GM23338 (cell line): ENCODE measurements around the gene CHRNA10. TPM values are rescaled to one million over a fixed set of nuclear protein-coding genes. Genes with fewer than 3 reads are reported as not detected.

Source experiments
- ATAC-seq: fragments of 200-7000 bp; cut with Tn5 transposase; 3 replicates; pipeline ENCODE4 v1.9.1; 2020
- DNase-seq: peaks from one replicate; pipeline ENCODE4 v3.0.0-alpha.2; 2015; ENCODE audit warnings: low spot score
- H2AFZ ChIP-seq: fragments of 200-600 bp; sonication (generic); 2 replicates; pipeline ENCODE4 v1.8.0; 2016; ENCODE audit warnings: antibody characterized with exemption, mild to moderate bottlenecking, moderate library complexity
- H3F3A ChIP-seq: fragments of 200-600 bp; sonication (generic); replicated peaks from 2 replicates; pipeline ENCODE4 v1.8.0; 2017; ENCODE audit warnings: antibody characterized with exemption, mixed run types, low read depth
- H3K27ac ChIP-seq: fragments of 200-600 bp; sonication (generic); 2 replicates; pipeline ENCODE4 v1.6.1; 2016; ENCODE audit warnings: low read depth
- H3K27me3 ChIP-seq: fragments of 200-600 bp; sonication (generic); 2 replicates; pipeline ENCODE4 v1.8.0; 2016; ENCODE audit warnings: mild to moderate bottlenecking, mixed run types, moderate library complexity; ENCODE audit not compliant: insufficient read depth
- H3K36me3 ChIP-seq: fragments of 200-600 bp; sonication (generic); 2 replicates; pipeline ENCODE4 v1.8.0; 2016; ENCODE audit warnings: mild to moderate bottlenecking; ENCODE audit not compliant: insufficient read depth
- H3K4me1 ChIP-seq: fragments of 200-600 bp; sonication (generic); 2 replicates; pipeline ENCODE4 v1.8.0; 2016; ENCODE audit warnings: mild to moderate bottlenecking, moderate library complexity; ENCODE audit not compliant: insufficient read depth
- H3K4me2 ChIP-seq: fragments of 200-600 bp; sonication (generic); 2 replicates; pipeline ENCODE4 v1.7.1; 2017; ENCODE audit warnings: mixed run types
- H3K4me3 ChIP-seq: fragments of 200-600 bp; sonication (generic); 2 replicates; pipeline ENCODE4 v1.6.1; 2016; ENCODE audit warnings: mixed run types
- H3K79me2 ChIP-seq: fragments of 200-600 bp; sonication (generic); replicated peaks from 2 replicates; pipeline ENCODE4 v1.8.0; 2017; ENCODE audit warnings: mild to moderate bottlenecking; ENCODE audit not compliant: insufficient read depth
- H3K9me2 ChIP-seq: fragments of 200-600 bp; sonication (generic); 2 replicates; pipeline ENCODE4 v1.8.0; 2017; ENCODE audit not compliant: insufficient read depth
- H4K20me1 ChIP-seq: fragments of 200-600 bp; sonication (generic); replicated peaks from 2 replicates; pipeline ENCODE4 v1.8.0; 2017; ENCODE audit warnings: mild to moderate bottlenecking; ENCODE audit not compliant: insufficient read depth
- H3K27ac Mint-ChIP-seq: 2 replicates; pipeline ENCODE4 v1.8.0; 2020; ENCODE audit warnings: inconsistent platforms, mild to moderate bottlenecking, moderate library complexity, mixed read lengths
- H3K27me3 Mint-ChIP-seq: 3 replicates; pipeline ENCODE4 v1.8.0; 2022; ENCODE audit warnings: low read depth, mild to moderate bottlenecking, moderate library complexity, mixed read lengths, inconsistent platforms; ENCODE audit not compliant: insufficient read depth, poor library complexity
- H3K36me3 Mint-ChIP-seq: 3 replicates; pipeline ENCODE4 v1.8.0; 2021; ENCODE audit warnings: low read depth, mild to moderate bottlenecking, inconsistent platforms, moderate library complexity, mixed read lengths
- H3K4me1 Mint-ChIP-seq: 3 replicates; pipeline ENCODE4 v1.8.0; 2020; ENCODE audit warnings: mild to moderate bottlenecking, inconsistent platforms, mixed read lengths
- H3K4me3 Mint-ChIP-seq: 3 replicates; pipeline ENCODE4 v1.8.0; 2021; ENCODE audit warnings: moderate library complexity, mild to moderate bottlenecking, inconsistent platforms, mixed read lengths
- H3K9me3 Mint-ChIP-seq: 3 replicates; pipeline ENCODE4 v1.8.0; 2020; ENCODE audit warnings: moderate library complexity, mild to moderate bottlenecking, inconsistent platforms, mixed read lengths
- CTCF ChIP-seq, 2 experiments: fragments of 200-600 bp in 1 of 2; sonication (generic) in 1 of 2; conservative IDR thresholded peaks; 2 replicates each; pipeline versions ENCODE4 v1.5.1 to v1.6.1; 2016 to 2017; ENCODE audit warnings: antibody characterized with exemption in 2 of 2, low read depth in 2 of 2, mild to moderate bottlenecking in 2 of 2, moderate library complexity in 1 of 2
- ETS1 ChIP-seq: IDR thresholded peaks from 2 replicates; pipeline ENCODE4 v1.6.1; 2016; ENCODE audit warnings: antibody characterized with exemption
- EZH2 ChIP-seq: fragments of 200-600 bp; sonication (generic); IDR thresholded peaks from one replicate; pipeline ENCODE4 v1.8.0; 2017; ENCODE audit warnings: antibody characterized with exemption, mild to moderate bottlenecking, low read depth; ENCODE audit not compliant: unreplicated experiment
- EZH2phosphoT487 ChIP-seq: fragments of 200-600 bp; sonication (generic); IDR thresholded peaks from one replicate; pipeline ENCODE4 v1.8.1; 2018; ENCODE audit warnings: antibody characterized with exemption; ENCODE audit not compliant: unreplicated experiment
- NANOG ChIP-seq: IDR thresholded peaks from 2 replicates; pipeline ENCODE4 v1.6.1; 2016; ENCODE audit warnings: antibody characterized with exemption, borderline replicate concordance
- POLR2AphosphoS5 ChIP-seq: IDR thresholded peaks from 2 replicates; pipeline ENCODE4 v1.6.1; 2016; ENCODE audit warnings: antibody characterized with exemption, low read depth
- STAT1 ChIP-seq: IDR thresholded peaks from one replicate; pipeline ENCODE4 v1.6.1; 2016; ENCODE audit warnings: antibody characterized with exemption; ENCODE audit not compliant: unreplicated experiment
- ZNF462 ChIP-seq: fragments of 250-450 bp; sonication (Bioruptor Pico); IDR thresholded peaks from 2 replicates; pipeline ENCODE4 v1.5.0; 2020; ENCODE audit warnings: mild to moderate bottlenecking, moderate library complexity
- polyA plus RNA-seq: library from polyadenylated mRNA; unstranded; fragments of >200 nt; fragmentation: Nextera tagmentation; extraction: Ambion mirVana; gene quantifications from 2 replicates; pipeline ENCODE4 v1.2.1, GENCODE V29; 2016
- total RNA-seq: library from RNA; depleted of rRNA; stranded (reverse); fragments of >200 nt; shearing (Covaris generic); gene quantifications from 2 replicates; pipeline ENCODE4 v1.2.3, GENCODE V29; 2014

Gene CHRNA10
- total and polyA plus RNA-seq, 2 experiments from 2014 or later = 0.45 to 1.5 TPM

GRCh38 chr11:3669128-3669527 lies 2.1 kb downstream of the CHRNA10 start:
- no peak overlapping the region for H3K4me3 ChIP-seq

More at GRCh38 chr11:3669128-3669527, 2.1 kb downstream of the CHRNA10 start:
- Histone ChIP-seq H3K27me3 (no peaks in the 10 kb centered on the region), H2AFZ (no peak overlapping the region), H4K20me1 (no peaks in the 10 kb centered on the region; the same call in 1 of the 2 replicates), H3K79me2 (no peaks in the 10 kb centered on the region), H3F3A (no peaks in the 10 kb centered on the region), H3K9me2 (no peaks in the 10 kb centered on the region), H3K36me3 (no peaks in the 10 kb centered on the region), H3K4me2 (no peak overlapping the region), H3K27ac (no peak overlapping the region), H3K4me1 (no peaks in the 10 kb centered on the region)
- no peak for DNase-seq
- no peak for TF ChIP-seq ETS1
- TF ChIP-seq CTCF (conservative IDR thresholded peaks at IDR 0.05; ENCODE audit: low read depth in 2 of 2) = no peak
- TF ChIP-seq POLR2AphosphoS5 = no peak
- TF ChIP-seq EZH2phosphoT487 = no peak
- TF ChIP-seq EZH2 = no peak
- TF ChIP-seq STAT1 = no peak
- no peak for TF ChIP-seq NANOG
- no peak for TF ChIP-seq ZNF462 (CRISPR knock-in tag)
- ATAC-seq = no peak
- Mint-ChIP-seq H3K27ac (no peak overlapping the region), H3K4me3 (no peak overlapping the region), H3K9me3 (no peaks in the 10 kb centered on the region), H3K27me3 (peaks cover 4% of the 10 kb centered on the region), H3K36me3 (peaks cover 44% of the 10 kb centered on the region), H3K4me1 (peaks cover 8% of the 10 kb centered on the region)
